Spleen (tissue), 11 donors: Measurements from ENCODE around the gene PPOX. TPM values are rescaled to one million over a fixed set of nuclear protein-coding genes. Genes with fewer than 3 reads are reported as not detected.

Experiments used
- DNase-seq: peaks from one replicate; pipeline ENCODE4 v3.0.0-alpha.2; 2020
- H3K27ac ChIP-seq, 8 donors: fragments of 200-600 bp; sonication (generic) in 7 of 8; 1 replicate in 4 of 8; 2 replicates in 4 of 8; pipeline versions ENCODE4 v1.5.0 to v1.8.0; 2016 to 2021; ENCODE audit warnings: inconsistent platforms in 4 of 8, mild to moderate bottlenecking in 4 of 8, moderate library complexity in 1 of 8
- H3K27me3 ChIP-seq, 7 donors: fragments of 200-600 bp; sonication (generic) in 6 of 7; replicated peaks in 1 of 7; 1 replicate in 4 of 7; 2 replicates in 3 of 7; pipeline versions ENCODE4 v1.5.0 to v1.8.0; 2016 to 2021; ENCODE audit warnings: inconsistent platforms in 3 of 7, mild to moderate bottlenecking in 1 of 7
- H3K36me3 ChIP-seq, 6 donors: fragments of 200-600 bp; sonication (generic) in 5 of 6; 1 replicate in 4 of 6; 2 replicates in 2 of 6; pipeline versions ENCODE4 v1.5.0 to v1.8.0; 2016 to 2021; ENCODE audit warnings: inconsistent platforms in 2 of 6
- H3K4me1 ChIP-seq, 6 donors: fragments of 200-600 bp; sonication (generic) in 5 of 6; 1 replicate in 3 of 6; 2 replicates in 3 of 6; pipeline versions ENCODE4 v1.5.0 to v1.8.0; 2016 to 2021; ENCODE audit warnings: inconsistent platforms in 3 of 6
- H3K4me3 ChIP-seq, 8 donors: fragments of 200-600 bp; sonication (generic) in 7 of 8; 1 replicate in 4 of 8; 2 replicates in 4 of 8; pipeline versions ENCODE4 v1.5.0 to v1.8.0; 2016 to 2021; ENCODE audit warnings: inconsistent platforms in 4 of 8, mild to moderate bottlenecking in 4 of 8, moderate library complexity in 2 of 8
- H3K9me3 ChIP-seq, 8 donors: fragments of 200-600 bp; sonication (generic) in 7 of 8; 1 replicate in 4 of 8; 2 replicates in 4 of 8; pipeline versions ENCODE4 v1.5.0 to v1.8.0; 2016 to 2021; ENCODE audit warnings: inconsistent platforms in 4 of 8
- POLR2A ChIP-seq, 3 donors: fragments of 450-650 bp; IDR thresholded peaks; one replicate each; pipeline ENCODE4 v1.5.1; 2017; ENCODE audit warnings: antibody characterized with exemption in 3 of 3, mild to moderate bottlenecking in 1 of 3
- POLR2AphosphoS5 ChIP-seq, 3 donors: sonication (generic); formaldehyde crosslinking; IDR thresholded peaks; one replicate each; pipeline ENCODE4 v1.5.1; 2017; ENCODE audit warnings: antibody characterized with exemption in 3 of 3
- WGBS, 5 donors: extraction: QIAGEN DNeasy Blood & Tissue Kit in 3 of 5; methylation state at CpG; one replicate each; pipeline versions ENCODE4 v1.1.5 to v1.1.7; 2013 to 2018; 5-methylcytosine and 5-hydroxymethylcytosine counted together
- intact Hi-C: fragments of 100-400 bp; cut with DNase I; formaldehyde crosslinking; loops from one replicate; pipeline ENCODE4 v1.15.0; 2023; ENCODE audit warnings: low total_unique reads
- polyA plus RNA-seq, 3 donors: library from polyadenylated mRNA; stranded (reverse); fragments of 200-250 nt; gene quantifications; one replicate each; pipeline ENCODE4 v1.2.1, GENCODE V29; 2013
- total RNA-seq, 7 donors: library from RNA; depleted of rRNA in 3 of 7; stranded (reverse); fragments of >200 nt in 3 of 7; fragmentation: NEBNext Ultra II Directional in 4 of 7; extraction: Animal tissue kit (Norgen Biotek cat#: 25700) in 4 of 7; gene quantifications; one replicate each; pipeline versions ENCODE4 v1.1.0 to v1.2.1, GENCODE V29; 2016 to 2021
- TF ChIP-seq, protein P1 (sequence below), 11 experiments: fragments of 200-600 bp in 7 of 11; fragments of 450-650 bp in 4 of 11; sonication (generic) in 4 of 11; IDR thresholded peaks in 8 of 11; conservative IDR thresholded peaks in 3 of 11; 1 replicate in 7 of 11; 2 replicates in 4 of 11; pipeline versions ENCODE4 v1.4.0 to v1.8.0; 2016 to 2021; ENCODE audit warnings: antibody characterized with exemption in 11 of 11, inconsistent platforms in 4 of 11, mild to moderate bottlenecking in 1 of 11
- donor health status: healthy with polysubstance abuse.
- donor health status: DM: no; HTN: no; CAD: no; lungs with moderate emphysema.
- donor health status: DM: no; HTN: no; CAD: no.
- donor health status: Bipolar disorder and iron deficiency.
- donor health status: healthy.
- donor health status: DM: no; HTN: no; CAD: no.
- donor health status: DM: yes; HTN: yes; CAD: no.

Gene PPOX
- total and polyA plus RNA-seq, 10 donors, result 25.5 to 74.7 (median 36.8) TPM

DNA sequence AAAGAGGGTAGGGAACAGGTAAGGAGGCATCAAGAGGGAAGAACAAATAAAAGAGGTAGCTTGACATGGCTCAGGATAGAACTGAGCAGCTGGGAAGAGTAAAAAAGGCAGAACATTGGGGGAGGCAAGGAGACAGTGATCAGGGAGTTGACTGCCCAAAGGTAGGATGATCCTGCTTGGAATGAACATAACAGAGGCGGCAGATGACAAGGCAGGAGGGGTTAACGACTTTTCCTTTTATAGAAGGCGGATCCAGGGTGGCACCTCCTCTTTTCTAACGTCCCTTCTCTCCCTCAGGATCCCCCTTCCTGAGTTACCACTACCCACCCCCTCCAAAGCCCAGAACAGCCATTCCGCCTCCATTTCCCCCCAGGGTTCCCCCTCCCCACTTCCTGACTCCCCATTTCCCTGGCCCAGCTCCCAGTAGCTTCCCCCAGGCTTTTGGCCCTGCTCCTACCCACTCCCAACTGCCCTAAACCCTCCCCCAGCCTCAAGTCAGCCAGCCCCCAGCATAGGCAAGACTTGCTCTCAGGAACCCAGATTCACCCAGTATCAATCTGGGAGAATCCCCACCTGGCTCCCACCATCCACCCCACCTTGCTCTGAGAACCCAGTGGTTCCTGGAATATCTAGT, 33.4 kb downstream of the PPOX start:
- Histone ChIP-seq H3K9me3 (no peaks in the 10 kb centered on the region), H3K4me1 (peaks cover 51 to 97% (median 88%) of the 10 kb centered on the region in 6 donors), H3K27me3 (no peaks in the 10 kb centered on the region), H3K4me3 (no peak overlapping the region), H3K36me3 (peaks cover 0 to 15% (median 2%) of the 10 kb centered on the region in 6 donors), H3K27ac (peak overlapping the region; percentile 48 to 97 (median 94))
- WGBS, 5 donors, result 51 to 69% (median 61%) methylated on average over 5 of the region's 5 CpGs
- TF ChIP-seq POLR2AphosphoS5 (IDR thresholded peaks at IDR 0.05) (no peak), POLR2A (IDR thresholded peaks at IDR 0.05) (no peak)
- TF ChIP-seq, protein P1, sequence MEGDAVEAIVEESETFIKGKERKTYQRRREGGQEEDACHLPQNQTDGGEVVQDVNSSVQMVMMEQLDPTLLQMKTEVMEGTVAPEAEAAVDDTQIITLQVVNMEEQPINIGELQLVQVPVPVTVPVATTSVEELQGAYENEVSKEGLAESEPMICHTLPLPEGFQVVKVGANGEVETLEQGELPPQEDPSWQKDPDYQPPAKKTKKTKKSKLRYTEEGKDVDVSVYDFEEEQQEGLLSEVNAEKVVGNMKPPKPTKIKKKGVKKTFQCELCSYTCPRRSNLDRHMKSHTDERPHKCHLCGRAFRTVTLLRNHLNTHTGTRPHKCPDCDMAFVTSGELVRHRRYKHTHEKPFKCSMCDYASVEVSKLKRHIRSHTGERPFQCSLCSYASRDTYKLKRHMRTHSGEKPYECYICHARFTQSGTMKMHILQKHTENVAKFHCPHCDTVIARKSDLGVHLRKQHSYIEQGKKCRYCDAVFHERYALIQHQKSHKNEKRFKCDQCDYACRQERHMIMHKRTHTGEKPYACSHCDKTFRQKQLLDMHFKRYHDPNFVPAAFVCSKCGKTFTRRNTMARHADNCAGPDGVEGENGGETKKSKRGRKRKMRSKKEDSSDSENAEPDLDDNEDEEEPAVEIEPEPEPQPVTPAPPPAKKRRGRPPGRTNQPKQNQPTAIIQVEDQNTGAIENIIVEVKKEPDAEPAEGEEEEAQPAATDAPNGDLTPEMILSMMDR (IDR thresholded peaks at IDR 0.05 in 8 of 11, conservative IDR thresholded peaks at IDR 0.05 in 3 of 11), result no peak
- peak; percentile 53 for DNase-seq
- intact Hi-C loops, result no loop called here

DNA sequence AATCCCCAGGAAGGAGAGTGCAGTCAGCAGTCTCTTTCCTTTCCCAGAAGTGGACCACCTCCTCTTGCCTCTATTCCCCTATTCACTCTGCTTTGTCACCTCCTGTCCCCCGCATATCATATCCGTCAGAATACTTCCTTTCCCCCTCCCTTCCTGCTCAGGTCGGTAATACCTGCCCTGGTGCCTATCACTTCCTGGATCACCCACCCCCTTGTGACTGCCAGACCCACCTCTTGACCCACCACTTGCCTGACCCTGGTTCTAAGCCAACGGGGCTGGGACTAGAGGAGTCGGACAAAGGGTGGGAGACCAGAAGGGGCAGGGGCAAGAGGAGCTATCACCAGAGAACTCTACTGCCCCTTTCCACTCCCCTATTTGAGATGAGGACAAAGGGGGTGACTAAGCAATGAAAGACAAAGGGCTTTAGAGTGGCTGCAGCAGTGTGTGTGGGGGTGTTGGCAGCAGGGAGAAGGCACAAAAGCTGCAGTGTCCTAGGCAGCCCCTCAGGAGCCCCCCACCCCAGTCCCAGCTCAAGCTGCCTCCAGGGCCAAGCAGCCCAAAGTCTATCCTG, 34.3 kb downstream of the PPOX start:
- peak overlapping the region in 1 of 8 donors; percentile 83 for H3K4me3 ChIP-seq
- no peaks in the 10 kb centered on the region for H3K27me3 ChIP-seq
- peak; percentile 77 for DNase-seq
- peaks cover 0 to 24% (median 6%) of the 10 kb centered on the region in 6 donors for H3K36me3 ChIP-seq
- H3K4me1 ChIP-seq, result peaks cover 52 to 97% (median 88%) of the 10 kb centered on the region in 6 donors
- WGBS, 5 donors, result 37 to 65% (median 42%) methylated on average over 5 of the region's 5 CpGs
- peak overlapping the region; percentile 93 to 97 (median 95) for H3K27ac ChIP-seq
- no peaks in the 10 kb centered on the region for H3K9me3 ChIP-seq
- intact Hi-C loops, result no loop called here
- TF ChIP-seq POLR2AphosphoS5 (IDR thresholded peaks at IDR 0.05) (no peak), POLR2A (IDR thresholded peaks at IDR 0.05) (no peak)
- TF ChIP-seq, protein P1 (IDR thresholded peaks at IDR 0.05 in 8 of 11, conservative IDR thresholded peaks at IDR 0.05 in 3 of 11), result no peak

DNA sequence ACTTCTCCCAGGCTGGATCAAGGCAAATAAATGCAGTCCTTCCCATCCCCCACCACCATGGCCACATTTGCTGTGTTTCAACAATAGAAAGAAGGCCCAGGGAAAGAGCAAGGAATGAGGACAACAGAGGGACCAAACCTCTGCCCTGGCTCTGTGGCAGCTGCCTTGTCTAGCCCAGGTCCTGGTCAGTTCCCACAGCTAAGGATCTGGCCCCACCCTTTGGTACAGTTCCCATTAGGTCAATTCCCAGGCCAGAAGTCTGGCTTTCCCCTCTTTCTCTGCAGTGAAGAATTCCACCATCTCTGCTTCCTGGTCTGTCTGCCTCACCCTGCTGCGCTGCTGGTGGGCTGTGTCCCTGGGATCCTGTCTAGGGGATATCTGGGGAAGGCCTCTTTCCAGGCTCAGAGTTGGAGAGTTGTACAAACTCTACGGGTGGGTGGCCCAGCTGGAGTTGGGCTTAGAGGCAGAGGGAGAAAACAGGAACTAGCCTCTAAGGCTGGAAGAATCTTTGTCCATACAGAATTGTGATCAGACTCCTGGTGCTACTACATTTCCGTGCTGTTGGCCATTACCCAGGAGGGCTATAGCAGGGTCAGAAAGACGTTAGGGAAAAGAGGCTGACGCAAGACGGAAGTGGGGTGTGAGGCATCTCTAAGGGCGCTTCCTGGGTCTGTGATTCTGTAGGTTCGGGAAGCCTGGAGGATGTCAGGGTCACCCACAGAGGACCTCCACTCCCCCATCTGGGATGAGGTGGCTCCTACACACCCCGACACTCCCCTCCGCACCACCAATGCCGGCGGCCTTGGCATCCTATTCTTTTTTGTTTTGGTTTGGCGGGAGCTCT, 35.0 kb downstream of the PPOX start:
- no peaks in the 10 kb centered on the region for H3K27me3 ChIP-seq
- 49 to 64% (median 51%) methylated on average over 13 of the region's 13 CpGs for WGBS, 5 donors
- peak overlapping the region; percentile 93 to 97 (median 95) for H3K27ac ChIP-seq
- H3K4me1 ChIP-seq, result peaks cover 55 to 97% (median 88%) of the 10 kb centered on the region in 6 donors
- peak overlapping the region in 7 of 8 donors; percentile 70 to 88 (median 81) for H3K4me3 ChIP-seq
- intact Hi-C loops, result no loop called here
- H3K36me3 ChIP-seq, result peaks cover 0 to 31% (median 12%) of the 10 kb centered on the region in 6 donors
- DNase-seq, result peak; percentile 84
- TF ChIP-seq POLR2A (IDR thresholded peaks at IDR 0.05) (no peak), POLR2AphosphoS5 (IDR thresholded peaks at IDR 0.05) (peak in 1 of 3 donors; percentile 37)
- no peaks in the 10 kb centered on the region for H3K9me3 ChIP-seq

DNA sequence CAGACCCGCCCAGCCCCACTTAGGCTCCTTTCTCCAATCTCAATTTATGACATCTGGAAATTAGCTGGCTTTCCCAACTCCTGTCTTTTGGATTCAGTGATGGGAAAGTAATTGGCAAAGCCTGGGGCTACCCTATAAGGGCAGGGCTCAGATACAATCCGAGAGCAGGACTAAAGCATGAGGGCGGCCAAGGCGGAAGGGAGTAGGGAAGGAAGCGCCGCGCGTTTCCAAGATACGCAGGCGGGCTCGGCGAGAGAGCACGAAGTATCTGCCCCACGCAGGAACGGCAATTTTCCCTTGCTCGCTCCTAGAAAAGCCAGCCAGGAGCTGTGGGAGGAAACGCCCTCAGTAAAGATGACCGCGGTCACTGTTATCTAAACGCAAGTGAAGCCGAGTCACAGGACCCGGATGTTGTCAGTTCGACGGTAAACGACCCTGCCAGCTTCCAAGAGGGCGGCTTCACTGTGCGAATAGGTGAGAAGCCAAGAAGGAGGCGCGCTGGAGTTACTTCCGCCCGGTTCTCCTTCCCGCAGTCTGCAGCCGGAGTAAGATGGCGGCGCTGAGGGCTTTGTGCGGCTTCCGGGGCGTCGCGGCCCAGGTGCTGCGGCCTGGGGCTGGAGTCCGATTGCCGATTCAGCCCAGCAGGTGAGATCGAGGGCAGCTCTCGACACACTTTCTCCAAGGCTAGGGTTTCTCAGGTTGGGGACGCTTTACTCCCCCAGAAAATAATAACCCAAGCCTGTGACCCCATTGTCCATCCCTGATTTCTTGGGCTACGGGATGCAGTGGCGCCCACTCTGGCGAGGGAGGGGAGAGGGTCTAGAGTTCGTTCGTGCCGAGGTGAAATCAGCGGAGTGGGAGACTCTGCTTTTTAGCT, 35.8 kb downstream of the PPOX start, which contains the start of gene NDUFS2:
Gene NDUFS2, plus strand, starts transcription at position 532 of the 877 bp plus-strand sequence. Its CDS starts 19 bp downstream, at position 551.
- H3K9me3 ChIP-seq, result no peaks in the 10 kb centered on the region
- 3 to 12% (median 4%) methylated on average over 31 to 53 of the region's 53 CpGs for WGBS, 5 donors
- peaks cover 0 to 39% (median 21%) of the 10 kb centered on the region in 6 donors for H3K36me3 ChIP-seq
- H3K4me1 ChIP-seq, result peaks cover 46 to 97% (median 86%) of the 10 kb centered on the region in 6 donors
- H3K27me3 ChIP-seq, result no peaks in the 10 kb centered on the region
- intact Hi-C loops, result no loop called here
- peak within 1 kb of the TSS; percentile 66 to 88 (median 80) for H3K4me3 ChIP-seq
- peak; percentile 99 for DNase-seq
- TF ChIP-seq POLR2A (IDR thresholded peaks at IDR 0.05) (peak; percentile 35 to 72 (median 40)), POLR2AphosphoS5 (IDR thresholded peaks at IDR 0.05) (peak; percentile 88 to 92 (median 92))
- TF ChIP-seq, protein P1 (IDR thresholded peaks at IDR 0.05 in 8 of 11, conservative IDR thresholded peaks at IDR 0.05 in 3 of 11), result peak in 3 of 11 experiments; percentile 13 to 24 (median 24)
- peak within 1 kb of the TSS; percentile 93 to 97 (median 95) for H3K27ac ChIP-seq
